GM18520 (cell line): ENCODE measurements around the gene NEDD8.
A peak's percentile ranks its signal among the peaks of the same experiment; 100 is the strongest.

Source experiments
- ATAC-seq: cut with Tn5 transposase; IDR thresholded peaks from one replicate; pipeline ENCODE4 v1.9.1; 2021; ENCODE audit not compliant: unreplicated experiment

The NEDD8 gene

GRCh38 chr14:24232121-24232644, at the start of gene NEDD8:
NEDD8 (minus strand) TSS chr14:24232367; CDS start chr14:24232267, 100 bp downstream.
- ATAC-seq, result peak; percentile 59

DNA sequence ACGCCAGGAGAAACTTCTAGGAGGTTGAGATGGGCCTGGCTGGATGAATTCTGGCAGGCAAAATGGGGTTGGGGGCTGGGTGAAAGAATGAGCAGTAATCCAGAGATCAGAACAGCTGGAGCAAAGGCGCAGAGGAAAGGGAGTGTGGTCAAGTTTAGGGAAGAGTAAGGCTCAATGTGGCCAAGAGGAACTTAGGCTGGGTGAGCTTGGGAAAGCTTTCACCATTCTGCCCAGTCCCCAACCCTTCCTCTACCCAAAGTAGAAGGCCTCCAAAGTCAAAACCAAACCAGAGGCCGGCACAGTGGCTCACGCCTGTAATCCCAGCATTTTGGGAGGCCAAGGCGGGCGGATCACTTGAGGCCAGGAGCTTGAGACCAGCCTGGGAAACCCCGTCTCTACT, 49.5 kb upstream of the NEDD8 start:
- ATAC-seq, result no peak

DNA sequence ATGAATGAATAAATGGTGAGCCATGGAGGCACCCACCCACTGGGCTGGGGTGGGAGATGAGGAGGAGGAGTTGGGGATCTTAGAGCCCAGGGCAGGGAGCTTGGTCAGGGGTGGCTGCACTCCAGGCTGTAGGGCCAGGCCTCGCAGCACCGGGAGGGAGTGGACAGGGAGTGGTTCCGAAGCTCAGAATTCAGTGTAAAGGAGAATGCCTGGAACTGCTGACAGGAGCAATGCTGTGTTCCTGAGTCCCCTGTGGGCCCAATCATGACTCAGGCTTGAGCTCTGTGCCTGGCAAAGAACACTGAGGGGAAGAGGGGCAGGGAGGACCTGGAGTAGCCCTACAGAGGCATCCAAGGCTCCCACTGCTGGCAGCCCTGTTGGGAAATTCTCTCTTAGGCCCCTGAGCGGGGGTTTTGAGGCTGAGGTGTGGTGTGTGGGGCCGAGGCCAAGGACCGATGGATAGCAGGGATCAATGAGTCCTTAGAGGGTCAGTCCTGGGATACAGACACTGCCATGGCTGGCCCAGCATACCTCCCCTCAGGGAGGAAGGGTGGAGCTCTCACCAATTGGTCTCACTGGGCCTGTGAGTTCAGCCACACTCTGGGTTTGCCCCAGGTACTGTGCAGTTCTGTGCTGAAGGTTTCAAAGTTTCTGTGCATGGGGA, 48.8 kb upstream of the NEDD8 start:
- no peak for ATAC-seq

DNA sequence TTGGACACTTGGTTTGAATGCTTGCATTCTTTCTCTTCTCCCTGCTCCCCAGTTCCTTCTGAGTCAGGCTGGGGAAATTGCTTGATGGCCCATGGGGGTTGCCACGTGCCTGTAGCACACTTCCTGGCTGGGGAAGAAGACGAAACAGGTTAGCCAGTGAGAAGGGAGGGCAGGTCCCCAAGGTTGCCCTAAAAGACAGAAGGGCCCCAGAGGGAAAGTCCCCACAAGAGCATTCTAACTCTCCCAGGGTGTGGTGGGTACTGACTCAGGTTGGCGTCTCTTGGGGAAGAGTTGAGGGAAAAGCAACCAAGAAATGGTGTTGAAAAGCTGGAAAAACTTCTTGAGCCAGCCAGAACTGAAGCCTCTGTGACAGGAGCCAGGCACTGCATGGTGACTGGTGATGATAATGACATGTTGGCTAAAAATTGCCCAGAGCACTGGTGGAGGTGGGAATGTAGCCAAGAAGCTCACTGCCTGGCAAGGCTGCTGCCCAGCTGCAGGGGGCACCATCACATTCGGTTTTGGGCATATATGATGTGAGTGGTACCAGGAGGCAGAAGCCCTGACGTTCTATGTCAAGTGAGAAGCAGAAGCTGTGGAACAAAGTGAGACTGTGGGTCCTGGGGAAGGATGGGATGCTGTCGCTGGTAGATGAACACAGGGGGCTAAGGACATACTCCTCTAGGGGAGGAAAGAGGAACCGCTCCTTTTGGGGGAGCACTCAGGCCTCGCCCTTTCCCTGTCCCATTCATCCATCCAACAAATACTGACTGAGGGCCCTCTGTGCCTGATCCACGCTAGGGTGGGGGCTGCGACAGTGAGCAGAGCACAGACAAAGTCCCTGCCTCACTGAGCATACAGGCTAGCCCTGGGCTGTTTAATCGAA, 47.4 kb upstream of the NEDD8 start:
- ATAC-seq, result peak; percentile 47

- no peak for ATAC-seq
Observed at GRCh38 chr14:24278424-24278823, 46.3 kb upstream of the NEDD8 start.

DNA sequence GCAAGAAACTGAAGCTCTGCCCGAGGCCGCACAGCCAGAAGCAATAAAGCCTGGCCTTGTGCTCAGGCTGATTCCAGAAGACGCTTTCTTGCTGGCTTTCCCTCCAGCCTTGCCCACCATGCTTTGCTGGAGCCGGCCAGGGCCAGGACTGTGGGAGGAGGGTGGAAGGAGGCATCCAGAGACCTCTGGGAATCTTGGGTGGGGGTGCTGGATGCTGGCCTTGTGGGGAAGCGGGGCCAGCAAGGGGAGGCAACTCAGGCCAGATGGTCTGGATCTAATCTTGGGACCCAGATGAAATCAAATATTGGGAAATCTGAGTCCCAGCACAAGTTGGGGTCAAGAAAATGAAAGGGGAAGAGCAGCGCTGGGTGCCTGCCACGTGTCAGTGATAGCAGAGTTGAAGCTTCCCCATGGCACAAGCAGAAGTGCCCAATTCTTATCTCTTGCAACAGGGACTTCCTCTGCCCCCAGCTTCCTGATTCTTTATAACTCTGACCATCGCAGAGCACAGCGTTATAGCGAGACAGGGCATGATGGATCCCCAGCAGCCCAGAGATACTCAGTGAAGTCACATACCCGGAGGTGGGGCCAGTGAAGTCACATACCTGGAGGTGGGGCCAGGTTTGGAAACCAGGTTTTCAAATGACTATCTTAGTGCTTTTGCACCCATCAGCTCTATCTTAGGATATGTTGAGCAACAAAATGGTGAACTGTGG, 45.6 kb upstream of the NEDD8 start:
- ATAC-seq, result no peak

DNA sequence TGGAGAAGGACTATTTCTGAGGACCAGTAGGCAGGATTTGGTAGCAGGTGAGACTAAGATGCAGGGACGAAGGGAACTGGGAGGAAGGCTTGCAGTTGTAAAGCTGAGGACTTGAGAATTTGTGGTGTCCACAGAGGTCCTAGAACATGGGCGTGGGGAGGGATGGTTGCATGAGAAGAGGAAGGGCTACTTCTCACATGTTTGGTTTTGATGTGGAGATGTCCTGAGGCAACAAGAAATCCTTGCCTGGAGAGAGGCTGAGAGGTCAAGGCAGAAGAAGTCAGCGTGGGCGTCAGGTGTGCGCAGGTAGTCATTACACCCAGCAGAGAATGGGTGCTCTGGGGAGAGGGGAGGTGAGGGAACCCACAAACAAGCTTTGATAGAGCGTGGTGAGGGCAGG, 44.9 kb upstream of the NEDD8 start:
- ATAC-seq, result no peak

GRCh38 chr14:24274101-24274543, 42.0 kb upstream of the NEDD8 start:
- ATAC-seq, result peak; percentile 39

DNA sequence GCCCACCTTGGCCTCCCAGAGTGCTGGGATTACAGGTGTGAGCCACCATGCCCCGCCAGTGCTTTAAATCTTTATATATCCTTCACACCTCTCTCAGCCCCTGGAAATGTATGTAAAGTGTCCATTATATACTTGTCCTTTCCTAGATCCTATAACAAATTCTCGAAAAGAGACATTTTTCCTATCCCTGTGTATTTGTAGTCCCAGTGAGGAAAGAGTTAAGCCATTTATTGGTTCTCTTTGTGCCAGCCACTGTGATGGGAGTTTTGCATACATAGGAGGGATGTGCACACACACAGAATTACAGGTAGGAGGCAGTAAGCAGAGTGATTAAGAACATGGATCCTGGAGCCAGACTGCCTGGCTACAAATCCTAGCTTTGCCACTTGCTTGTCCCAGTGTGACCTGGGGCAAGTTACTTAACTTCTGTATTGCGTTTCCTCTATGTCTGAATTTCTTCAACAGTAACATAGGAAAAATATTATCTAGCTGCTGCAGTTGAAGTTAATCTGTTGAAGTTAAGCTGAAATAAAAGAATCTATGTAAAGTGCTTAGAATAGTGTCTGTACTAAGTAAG, 41.3 kb upstream of the NEDD8 start:
- ATAC-seq, result no peak

DNA sequence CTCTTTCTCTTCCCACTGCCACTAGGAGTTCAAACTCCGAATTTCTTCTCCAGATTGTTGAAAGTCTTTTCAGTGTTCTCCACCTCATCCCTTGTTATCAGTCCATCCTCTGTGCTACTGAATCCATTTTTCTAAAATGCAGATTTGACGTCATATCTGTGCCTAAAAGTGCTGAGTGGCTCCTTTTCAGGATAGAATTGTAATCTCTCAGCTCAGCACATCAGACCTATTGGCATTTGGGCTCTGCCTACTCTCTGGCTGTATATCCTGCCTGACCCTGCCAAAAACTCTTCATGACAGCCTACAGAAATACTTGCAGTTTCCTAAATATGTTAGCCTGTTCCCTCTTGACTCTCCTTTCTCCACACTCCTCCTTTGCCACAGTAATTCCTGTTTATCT, 40.3 kb upstream of the NEDD8 start:
- ATAC-seq, result no peak

- ATAC-seq, result no peak
Observed at GRCh38 chr14:24271834-24272263, 39.7 kb upstream of the NEDD8 start.

GRCh38 chr14:24271134-24271833, 39.1 kb upstream of the NEDD8 start, which contains the start of gene RABGGTA:
RABGGTA (minus strand) TSS chr14:24271597; CDS start chr14:24271115, 482 bp downstream.
- ATAC-seq, result peak; percentile 78

DNA sequence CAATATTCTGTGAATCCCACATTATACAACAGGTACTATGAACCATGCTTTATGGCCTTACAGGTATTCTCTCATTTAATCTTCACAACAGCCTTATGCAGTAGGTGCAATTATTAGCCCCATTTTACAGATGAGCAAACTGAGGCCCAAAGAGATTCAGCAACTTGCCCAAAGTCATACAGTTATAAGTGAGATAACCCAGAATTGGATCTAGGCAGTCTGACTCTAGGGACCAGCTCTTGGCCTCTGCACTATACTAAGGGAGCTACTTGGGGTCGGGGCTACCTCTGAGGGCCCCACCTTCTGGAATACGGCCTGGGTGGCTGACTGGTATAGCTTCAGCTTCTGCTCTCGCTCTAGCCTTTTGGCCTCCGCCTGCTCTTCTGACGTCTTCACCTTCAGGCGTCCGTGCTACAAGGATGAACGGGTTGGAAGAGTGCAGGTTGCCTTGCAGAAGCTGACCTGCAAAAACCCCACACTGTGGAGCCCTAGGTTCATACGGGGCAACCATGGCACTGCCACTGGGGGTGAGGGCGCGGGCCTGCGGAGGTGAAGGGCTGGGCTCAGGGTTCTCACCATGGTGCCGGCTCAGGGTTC, 38.5 kb upstream of the NEDD8 start:
- ATAC-seq, result no peak

GRCh38 chr14:24269910-24270536, 37.9 kb upstream of the NEDD8 start:
- no peak for ATAC-seq

GRCh38 chr14:24269368-24269767, 37.2 kb upstream of the NEDD8 start:
- no peak for ATAC-seq

DNA sequence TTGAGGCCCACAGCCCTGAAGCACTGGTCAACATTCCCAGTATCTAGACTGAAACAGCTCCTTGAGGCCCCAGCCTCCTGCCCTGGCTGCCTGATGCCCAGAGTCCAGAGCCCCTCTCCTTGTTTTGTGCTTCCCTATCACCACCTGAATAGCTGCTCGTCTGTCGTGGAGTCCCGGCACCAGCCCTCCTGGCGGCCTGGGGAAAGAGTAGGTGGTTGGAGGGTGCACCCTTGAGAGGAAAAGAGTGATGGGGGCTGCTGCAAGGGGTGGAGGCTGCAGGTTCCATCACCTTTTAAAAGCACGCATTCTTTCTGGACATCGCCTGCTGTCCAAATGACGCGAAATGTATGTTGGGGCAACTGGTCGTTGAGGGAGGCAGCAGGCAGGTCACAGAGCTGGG, 36.1 kb upstream of the NEDD8 start:
- ATAC-seq, result no peak

GRCh38 chr14:24267516-24267915, 35.3 kb upstream of the NEDD8 start:
- ATAC-seq, result no peak

DNA sequence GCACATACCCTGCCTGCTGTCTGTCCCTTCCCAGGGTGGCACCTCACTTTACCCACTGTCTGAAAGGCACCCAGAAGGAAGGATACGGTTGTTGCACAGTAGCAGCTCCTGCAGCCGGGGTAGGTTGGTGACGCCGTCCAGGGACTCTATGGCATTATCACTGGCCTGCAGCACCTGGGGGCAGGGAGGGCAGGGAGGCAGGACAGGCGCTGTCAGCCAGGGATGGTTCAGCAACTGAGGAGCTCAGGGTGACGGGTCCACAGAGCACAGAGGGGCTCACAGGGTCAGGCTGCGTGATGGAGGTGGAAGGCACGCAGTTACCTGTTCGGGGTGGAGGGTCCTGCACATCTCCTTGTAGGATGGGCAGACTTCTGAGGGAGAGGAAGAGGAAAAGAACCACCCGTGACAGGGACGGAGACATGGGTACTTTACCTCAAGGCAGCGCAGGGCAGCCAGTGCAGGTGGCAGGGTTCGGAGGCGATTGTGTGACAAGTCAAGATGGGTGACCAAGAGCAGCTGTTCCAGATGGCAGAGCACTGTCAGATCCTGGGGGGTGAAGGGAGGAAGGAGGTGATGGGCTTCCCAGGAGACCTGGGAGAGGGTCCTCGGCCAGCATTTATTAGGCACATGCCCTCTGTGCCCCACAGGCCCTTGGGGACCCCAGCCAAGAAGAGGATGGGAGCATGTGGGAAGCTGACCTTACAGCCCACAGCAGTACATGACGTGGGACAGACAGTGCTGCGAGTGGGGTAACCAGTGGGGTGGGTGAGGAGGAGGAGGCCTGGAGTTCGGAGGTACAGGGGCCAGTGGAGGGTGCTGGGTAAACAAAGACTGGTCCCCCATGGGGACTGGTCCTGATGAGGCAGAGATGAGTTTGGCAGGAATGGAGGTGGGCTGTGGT, 34.4 kb upstream of the NEDD8 start:
- no peak for ATAC-seq
